Measurements from ENCODE around the gene CCDC183.

GRCh38 chr9:136748666-136749611 is 47.2 kb upstream of the CCDC183 start:
- no peak for TF ChIP-seq EZH2phosphoT487 (IDR thresholded peaks at IDR 0.05; ENCODE audit: borderline replicate concordance)
- TF ChIP-seq, protein P1, sequence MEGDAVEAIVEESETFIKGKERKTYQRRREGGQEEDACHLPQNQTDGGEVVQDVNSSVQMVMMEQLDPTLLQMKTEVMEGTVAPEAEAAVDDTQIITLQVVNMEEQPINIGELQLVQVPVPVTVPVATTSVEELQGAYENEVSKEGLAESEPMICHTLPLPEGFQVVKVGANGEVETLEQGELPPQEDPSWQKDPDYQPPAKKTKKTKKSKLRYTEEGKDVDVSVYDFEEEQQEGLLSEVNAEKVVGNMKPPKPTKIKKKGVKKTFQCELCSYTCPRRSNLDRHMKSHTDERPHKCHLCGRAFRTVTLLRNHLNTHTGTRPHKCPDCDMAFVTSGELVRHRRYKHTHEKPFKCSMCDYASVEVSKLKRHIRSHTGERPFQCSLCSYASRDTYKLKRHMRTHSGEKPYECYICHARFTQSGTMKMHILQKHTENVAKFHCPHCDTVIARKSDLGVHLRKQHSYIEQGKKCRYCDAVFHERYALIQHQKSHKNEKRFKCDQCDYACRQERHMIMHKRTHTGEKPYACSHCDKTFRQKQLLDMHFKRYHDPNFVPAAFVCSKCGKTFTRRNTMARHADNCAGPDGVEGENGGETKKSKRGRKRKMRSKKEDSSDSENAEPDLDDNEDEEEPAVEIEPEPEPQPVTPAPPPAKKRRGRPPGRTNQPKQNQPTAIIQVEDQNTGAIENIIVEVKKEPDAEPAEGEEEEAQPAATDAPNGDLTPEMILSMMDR (conservative IDR thresholded peaks at IDR 0.05; ENCODE audit: low read length), result no peak
